GM18867 (cell line): ENCODE measurements around the gene PARG.
"Not testable (repeated sequence)": the region's sequence is repeated elsewhere in the genome, so short reads cannot be mapped to it uniquely, and the experiment has no call there.

Experiments used
- ATAC-seq: cut with Tn5 transposase; IDR thresholded peaks from one replicate; pipeline ENCODE4 v1.9.1; 2021; ENCODE audit warnings: mild to moderate bottlenecking, moderate library complexity; ENCODE audit not compliant: unreplicated experiment

The PARG gene

DNA sequence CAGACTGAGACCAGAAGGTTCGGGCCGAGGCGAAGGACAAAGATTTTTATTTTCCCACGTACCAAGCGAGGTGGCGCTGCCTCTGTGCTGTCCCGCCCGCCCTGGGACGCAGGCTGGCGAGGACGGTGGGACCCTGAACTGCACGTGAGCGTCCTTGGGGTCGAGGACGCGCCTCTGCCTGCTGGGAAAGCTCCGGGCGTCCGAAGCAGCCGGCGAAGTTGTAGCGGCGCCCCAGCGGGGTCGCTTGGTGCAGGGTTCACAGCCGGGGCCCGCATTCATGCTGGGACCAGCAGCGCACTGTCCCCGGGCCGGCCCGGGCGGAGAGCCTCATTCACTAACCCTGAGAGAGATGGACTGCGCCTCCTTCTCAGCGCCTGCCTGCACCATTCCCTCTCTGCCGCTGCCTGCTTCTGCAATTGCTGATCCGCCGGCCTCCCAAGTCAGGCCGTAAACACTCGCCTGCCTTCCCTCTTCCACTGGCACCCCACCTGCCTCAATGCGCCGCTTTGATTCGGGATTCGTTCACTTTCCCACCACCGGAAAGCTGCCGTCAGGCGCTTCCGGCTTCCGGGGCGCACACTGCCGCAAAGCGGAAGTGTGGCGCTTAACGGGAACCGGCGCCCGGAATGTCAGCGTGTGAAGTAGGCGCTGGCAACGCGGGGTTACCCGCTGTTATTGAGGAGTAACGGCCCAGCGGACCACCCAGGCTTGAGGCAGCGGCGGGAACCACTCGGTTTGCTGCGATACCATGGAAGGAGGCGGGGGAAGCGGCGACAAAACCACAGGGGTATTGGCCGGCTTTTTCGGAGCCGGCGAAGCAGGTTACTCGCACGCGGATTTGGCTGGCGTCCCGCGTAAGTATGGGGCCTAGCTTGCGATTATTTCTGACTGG lies at the start of gene PARG, which contains the start of gene TIMM23B:
PARG (minus strand) TSS at position 581 of the 892 bp plus-strand sequence; CDS start at position 279, 302 bp downstream.
TIMM23B (plus strand) TSS at position 607 of the 892 bp plus-strand sequence; CDS start at position 749, 142 bp downstream.
- peak; percentile 67 for ATAC-seq

DNA sequence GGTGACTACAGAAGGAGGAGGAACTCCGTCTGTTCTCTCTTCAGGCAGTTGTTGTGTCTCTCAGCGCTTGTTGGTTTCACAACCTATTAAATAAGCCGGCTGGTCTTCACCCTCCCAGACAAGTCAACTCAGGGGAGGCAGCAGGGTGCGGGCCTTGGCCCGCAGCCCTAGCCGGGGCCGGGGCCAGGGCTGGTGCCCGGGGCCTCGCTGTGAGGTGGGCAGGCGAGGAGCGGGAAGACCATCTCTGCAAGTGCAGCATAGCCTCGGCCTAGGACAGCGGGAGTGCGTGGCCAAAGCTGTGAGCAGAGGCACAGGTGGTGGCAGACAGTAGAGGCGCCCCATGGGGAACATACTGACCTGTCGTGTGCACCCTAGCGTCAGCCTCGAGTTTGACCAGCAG lies 46.5 kb upstream of the PARG start, which contains the start of gene AGAP6:
AGAP6 (plus strand) TSS at position 31 of the 400 bp plus-strand sequence; CDS start at position 341, 310 bp downstream.
- not testable (repeated sequence) for ATAC-seq

DNA sequence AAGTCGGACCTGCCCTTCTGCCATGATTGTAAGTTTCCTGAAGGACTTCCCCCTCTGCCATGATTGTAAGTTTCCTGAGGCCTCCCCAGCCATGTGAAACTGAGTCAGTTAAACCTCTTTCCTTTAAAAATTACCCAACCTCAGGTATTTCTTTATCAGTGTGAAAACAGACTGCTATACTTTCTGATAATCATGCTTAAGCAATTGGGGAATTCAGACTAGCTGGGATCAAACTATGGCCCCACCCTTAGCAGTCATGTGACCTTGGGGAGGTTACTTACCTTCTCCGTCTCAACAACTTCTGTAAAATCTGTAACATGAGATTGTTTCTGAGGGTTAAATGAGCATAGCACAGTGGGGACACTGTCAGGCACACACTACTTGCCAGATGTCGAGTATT lies 45.4 kb upstream of the PARG start:
- not testable (repeated sequence) for ATAC-seq

DNA sequence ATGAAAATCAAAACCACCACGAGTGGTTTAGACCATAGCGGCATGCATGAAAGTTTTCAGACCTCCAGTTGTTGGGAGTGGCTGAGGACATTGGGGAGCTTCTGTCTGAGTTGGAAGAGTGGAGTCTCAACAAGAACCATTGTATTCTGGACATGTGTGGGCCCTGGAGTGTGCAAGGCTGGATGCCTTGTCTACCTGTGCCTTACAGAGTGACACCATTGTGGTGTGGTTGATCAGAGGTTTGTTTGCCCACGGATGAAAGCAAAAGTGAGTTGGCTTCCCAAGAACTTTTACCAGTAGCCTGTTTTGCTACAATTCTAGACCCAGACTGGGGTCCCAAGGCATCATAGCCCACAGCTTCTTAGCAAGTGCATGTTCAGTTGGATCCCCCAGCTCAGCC lies 35.9 kb upstream of the PARG start:
- ATAC-seq = not testable (repeated sequence)

DNA sequence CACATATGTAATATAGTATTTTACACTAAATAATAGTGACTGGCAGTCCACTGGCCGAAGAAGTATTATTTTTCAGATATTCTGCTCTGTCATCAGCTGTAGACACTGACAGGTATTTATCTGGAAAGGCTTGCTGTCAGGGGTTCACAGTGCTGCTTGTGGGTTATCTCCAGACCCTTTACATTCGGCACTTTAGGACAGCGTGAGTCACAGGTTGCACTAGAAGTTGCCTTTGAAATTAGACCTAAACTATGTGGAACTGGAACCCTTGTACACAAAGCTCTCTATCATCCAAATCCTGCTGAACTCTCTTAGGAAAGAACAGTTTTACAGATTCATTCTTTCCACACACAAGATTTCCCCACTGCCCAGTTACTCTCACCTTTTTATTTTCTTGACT lies 30.3 kb upstream of the PARG start:
- ATAC-seq = not testable (repeated sequence)

DNA sequence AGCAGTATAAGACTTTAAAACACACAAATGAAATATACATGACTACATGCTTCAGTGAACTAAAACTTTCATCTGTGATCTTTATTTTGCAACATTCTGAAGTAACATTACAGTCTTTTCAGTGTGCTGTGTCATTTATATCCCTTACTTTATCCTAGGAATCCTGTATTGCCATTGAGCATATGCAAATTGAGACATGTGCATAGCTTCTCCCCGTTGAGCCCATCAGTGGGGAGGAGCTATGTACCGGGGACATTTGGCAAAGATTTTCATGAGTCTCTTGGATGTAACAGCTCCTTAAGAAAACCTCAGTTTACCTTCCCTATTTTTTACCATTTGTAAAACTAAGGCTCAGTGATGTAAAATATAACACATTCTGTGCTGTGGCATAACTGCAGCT lies 29.6 kb upstream of the PARG start:
- ATAC-seq = not testable (repeated sequence)

DNA sequence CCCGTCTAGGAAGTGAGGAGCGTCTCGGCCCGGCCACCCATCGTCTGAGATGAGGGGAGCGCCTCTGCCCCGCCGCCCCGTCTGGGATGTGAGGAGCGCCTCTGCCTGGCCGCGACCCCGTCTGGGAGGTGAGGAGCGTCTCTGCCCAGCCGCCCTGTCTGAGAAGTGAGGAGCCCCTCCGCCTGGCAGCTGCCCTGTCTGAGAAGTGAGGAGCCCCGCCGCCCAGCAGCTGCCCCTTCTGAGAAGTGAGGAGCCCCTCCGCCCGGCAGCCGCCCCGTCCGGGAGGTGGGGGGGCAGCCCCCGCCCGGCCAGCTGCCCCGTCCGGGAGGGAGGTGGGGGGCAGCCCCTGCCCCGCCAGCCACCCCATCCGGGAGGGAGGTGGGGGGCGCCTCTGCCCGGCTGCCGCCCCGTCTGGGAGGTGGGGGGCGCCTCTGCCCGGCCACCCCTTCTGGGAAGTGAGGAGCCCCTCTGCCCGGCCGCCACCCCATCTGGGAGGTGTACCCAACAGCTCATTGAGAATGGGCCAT lies 28.6 kb upstream of the PARG start:
- ATAC-seq = not testable (repeated sequence)

DNA sequence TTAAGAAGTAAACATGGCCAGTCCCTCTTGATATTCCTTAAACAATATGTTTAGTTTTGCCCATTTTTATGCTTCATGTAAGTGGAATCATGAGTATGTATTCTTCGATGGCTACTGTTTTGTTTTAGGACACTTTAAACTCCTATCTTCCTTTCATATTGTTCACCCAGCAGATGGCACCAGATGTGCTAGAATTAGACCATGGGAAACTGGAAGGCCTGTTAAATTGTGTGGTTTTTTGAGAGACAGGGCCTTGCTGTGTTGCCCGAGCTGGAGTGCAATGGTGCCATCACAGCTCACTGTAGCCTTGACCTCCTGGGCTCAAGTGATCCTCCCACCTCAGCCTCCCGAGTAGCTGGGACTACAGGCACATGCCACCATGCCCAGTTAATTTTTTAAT lies 11.3 kb upstream of the PARG start:
- ATAC-seq = not testable (repeated sequence)

DNA sequence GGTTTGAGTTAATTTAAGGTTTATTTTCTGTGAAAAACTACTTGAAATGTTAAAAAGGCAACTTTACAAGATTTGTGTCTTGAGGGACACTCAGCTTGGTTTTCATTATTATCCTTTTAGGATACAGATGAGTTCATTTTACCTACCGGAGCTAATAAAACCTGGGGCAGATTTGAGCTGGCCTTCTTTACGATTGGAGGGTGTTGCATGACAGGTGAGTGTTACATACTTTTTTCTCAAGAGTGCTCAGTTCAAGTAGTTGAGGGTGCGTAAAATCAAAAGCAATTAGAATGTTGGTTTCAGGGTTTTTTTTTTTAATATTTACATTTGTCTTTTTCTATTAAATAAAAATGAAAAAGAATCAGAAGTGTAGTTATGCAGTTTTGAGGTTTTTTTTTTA lies 10.2 kb upstream of the PARG start:
- not testable (repeated sequence) for ATAC-seq

DNA sequence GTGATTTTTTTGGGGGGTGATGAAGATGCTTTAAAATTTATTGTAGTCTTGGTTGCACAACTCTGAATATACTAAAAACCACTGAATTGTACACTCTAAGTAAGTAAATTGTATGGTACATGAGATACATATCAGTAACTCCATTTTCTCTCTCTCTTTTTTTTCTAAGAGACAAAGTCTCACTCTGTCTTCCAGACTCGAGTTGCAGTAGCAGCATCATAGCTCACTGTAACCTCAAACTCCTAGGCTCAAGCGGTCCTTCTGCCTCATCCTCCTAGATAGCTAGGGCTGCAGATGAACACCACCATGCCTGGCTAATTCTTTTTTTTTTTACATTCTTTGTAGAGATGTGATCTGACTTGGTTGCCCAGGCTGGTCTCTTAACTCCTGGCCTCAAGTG lies 6.9 kb upstream of the PARG start:
- ATAC-seq = not testable (repeated sequence)

DNA sequence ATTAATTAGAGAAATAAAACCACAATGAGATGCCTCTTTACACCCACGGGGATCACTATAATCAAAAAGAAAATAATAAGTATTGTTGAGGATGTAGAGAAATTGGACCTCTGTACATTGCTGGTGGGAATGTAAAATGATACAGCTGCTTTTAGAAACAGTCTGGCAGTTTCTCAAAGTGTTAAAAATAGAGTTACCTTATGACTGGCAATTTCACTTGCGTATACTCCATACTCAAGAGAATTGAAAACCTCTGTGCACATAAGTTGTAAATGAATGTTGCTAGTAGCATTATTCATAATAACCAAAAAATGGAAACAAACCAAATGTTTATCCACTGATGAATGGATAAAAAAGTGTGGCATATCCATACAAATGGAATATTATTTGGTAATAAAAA lies 6.3 kb upstream of the PARG start:
- ATAC-seq = peak; percentile 77

DNA sequence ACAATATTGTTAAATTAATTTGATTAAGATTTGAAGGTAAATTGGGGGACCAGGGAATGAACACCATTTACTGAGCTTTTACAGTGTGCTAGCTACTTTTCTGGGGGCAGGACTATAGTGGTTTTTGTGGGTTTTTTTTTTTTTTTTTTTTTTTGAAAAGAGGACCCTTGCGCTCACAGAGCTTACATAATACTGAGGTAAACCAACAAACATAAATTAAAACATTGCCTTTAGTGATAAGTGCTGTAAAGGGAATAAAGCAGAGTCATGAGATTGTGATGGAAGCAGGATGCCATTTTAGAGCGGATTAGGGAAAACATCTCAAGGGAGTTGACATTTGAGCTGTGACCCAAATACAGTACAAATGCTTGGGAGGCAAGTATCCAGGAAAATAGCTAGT lies 1.8 kb upstream of the PARG start:
- ATAC-seq = not testable (repeated sequence)

DNA sequence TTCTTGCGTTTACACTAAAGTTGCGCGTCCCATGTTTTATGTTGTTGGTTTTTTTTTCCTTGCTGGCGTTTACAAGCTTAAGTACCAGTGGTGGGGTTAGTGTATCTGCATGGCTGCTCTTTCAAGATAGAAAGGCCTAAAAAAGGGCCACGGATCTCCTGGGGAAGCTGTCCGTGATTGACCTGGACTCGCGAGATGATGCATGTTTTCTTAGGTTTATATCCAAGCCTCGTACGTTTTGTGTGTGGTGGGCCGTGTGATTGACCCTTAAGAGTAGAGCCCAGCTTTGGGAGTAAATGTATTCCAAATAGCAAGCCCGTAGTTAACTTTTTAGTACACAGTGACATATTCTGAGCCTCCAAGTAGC lies 495 bp upstream of the PARG start:
- ATAC-seq = peak; percentile 3

DNA sequence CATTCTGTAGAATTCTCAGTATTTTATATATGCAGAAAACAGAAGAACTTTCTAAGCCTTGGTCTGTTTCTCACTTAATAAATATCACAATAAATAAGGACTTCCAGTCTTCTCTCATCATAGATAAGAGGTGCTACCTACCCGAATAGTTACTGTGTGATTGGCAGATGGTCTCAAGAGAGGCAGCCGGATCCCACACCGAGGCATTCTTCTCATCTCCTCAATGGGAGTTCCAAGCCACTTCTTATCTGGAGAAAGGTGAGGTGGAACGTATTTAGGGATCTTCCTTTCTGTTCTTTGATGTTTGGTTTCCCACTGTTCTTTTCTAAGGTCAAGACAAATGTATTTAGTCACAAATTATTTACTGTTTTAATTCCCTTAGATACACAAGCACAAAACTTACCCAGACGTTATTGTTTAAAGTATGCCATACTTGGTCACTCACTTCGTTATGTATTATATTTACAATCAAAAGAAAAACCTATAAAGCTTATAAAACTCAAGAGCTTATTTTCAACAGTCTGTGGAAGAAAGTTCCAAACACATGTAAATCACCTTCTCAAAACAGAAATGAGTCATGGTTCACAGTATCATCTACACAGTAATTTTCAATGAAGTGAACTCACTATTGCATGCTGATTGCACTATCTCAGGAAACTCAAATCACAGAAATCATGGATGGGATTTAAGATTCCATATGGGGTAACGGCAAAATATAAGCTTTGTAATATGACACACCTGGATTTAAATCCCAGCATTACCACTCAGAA lies 9.7 kb downstream of the PARG start:
- not testable (repeated sequence) for ATAC-seq

DNA sequence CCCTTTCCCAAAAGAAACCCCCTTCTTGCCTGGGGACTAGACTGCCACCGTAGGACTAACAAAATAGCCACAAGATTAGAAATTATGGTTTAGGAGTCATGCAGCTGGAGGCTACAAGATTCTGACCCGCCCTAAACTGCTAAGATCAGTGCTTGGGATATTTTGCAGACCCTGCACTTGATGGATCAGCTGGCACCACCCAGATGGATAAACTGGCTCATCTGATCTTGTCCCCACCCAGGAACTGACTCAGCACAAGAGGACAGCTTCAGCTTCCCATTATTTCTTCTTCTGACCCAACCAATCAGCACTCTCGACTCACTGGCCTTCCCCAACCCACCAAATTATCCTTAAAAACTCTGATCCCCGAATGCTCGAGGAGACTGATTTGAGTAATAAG lies 10.6 kb downstream of the PARG start:
- ATAC-seq = not testable (repeated sequence)

DNA sequence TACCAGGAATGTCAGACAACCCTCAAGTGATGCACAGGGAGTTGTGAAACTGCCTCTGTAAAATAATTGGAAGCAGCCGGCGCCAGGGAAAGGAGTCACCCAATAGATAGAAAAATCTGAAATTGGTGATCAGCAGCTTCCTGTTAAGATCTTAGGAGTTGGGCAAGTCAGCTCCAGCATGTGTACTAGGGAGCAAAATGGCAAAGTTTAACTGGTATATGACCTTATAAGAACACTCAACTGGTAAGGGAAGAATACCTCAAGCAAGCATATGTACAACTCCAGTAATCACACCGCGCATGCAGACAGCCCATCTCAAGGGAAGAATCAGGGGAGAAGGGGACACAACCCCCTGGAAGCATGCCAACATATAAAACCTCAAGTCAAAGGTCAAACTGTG lies 18.3 kb downstream of the PARG start:
- not testable (repeated sequence) for ATAC-seq

DNA sequence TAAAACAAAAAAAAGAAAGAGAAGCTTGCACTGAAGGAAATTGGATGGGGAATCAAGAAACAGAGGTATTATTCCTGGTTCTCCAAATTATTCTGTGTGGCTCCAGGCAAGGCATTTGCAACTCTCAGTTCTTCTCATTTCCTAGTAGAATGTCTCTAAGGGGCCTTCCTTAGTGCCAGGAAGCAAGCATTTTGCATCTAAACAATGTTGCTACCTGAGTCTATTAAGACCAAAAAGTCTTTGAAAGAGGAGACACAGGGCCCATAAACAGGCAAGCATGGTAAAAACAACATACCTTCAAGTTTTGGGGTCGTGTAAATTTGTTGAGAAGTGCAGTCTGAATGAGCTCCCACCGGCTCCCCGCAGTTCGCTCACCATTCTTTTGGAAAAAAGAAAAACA lies 19.8 kb downstream of the PARG start:
- ATAC-seq = not testable (repeated sequence)

DNA sequence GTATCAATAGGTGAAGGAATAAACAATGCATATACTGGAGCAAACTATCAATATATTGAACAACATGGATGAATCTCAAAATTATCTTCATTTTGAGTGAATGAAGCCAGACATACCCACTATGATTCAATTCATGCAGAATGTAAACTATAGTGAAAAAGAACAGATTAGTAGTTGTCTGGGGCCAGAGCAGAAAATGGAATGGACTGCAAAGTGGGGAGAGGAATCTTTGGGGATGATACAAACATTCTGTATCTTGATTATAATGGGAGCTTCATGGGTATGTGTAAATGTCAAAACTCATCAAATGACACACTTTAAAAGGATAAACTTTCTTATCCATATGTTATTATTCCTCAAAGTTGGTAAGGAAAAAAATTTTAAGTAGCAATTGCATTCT lies 23.9 kb downstream of the PARG start:
- not testable (repeated sequence) for ATAC-seq

DNA sequence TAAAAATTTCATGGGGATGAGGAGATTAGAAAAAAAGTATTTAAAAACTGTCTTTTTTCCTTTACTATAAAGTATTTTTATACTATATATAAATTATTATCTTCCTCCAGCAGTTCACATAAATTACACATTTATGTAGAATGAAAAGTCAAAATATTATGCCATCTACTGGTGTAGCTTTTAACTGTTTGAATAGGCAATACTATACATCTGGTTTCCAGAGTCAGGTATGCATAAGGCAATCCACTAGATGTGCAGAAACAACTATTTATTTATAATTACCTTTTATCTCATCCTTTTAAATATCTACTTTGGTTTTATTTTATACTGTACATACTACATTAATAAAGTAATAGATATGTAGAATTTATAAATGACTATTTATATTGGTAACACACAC lies 25.4 kb downstream of the PARG start:
- not testable (repeated sequence) for ATAC-seq

DNA sequence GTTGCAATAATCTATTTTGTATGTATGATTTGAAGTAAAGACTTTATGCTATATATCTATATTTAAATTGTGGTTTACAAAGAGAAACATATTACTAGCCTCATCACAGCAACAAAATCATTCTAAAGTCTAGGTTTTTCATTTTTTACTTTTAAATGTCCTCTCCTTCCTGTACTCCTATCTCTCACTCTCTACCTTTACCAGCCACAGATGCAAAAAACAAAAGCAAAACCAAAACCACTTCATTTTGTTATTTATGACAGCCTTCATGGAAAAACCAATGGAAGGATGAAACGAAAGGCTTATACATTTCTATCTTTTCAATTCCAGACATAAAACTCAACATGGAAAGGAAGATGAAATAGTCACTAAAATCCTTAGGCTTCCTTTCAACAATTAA lies 31.5 kb downstream of the PARG start:
- ATAC-seq = not testable (repeated sequence)
